ENCODE results near the gene WDR64.

Gene WDR64

DNA sequence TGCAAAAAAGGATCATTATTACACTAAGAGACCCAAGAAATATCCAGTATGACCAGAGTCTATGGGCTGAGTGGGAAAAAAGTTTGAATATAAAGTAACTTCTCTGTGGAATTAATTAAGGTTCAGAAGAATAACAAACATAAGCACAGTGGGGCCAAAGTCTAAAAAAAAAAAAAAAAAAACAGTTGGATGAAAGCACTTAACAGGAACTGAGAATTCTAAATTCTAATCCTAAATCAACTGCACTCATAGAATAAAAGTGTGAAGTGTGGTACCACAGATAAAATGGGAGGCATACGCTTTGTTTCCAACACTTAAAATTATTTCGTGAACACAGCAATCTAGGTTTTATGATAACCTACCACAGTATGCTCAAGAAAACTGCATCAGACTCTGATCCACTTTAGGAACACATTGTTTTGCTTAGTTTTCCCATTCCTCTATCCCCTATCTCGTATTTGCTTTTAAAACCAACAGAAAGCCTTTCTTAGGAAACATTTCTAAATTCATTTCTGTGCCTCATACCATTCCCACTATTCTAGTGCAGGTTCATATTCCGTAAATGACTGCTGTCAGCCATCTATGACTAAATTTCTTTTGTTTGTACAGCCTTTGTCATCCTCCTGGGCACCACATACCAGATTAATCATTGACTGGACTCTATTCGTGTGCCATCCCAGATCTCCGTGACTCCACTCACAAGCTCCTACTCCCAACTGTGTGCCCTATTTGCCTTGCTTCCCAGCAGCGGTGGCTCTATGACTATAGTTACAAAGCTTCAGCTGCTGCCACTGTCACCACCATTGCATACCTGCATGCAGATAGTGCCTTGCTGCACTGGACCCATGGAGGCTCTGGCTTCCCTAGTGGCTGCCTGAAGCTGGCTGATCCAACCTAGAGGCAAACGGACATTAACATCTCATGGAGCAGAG lies 36.8 kb upstream of the WDR64 start:
- no peak overlapping the region for H3K4me3 ChIP-seq (ENCODE audit: low read depth, low read length)

DNA sequence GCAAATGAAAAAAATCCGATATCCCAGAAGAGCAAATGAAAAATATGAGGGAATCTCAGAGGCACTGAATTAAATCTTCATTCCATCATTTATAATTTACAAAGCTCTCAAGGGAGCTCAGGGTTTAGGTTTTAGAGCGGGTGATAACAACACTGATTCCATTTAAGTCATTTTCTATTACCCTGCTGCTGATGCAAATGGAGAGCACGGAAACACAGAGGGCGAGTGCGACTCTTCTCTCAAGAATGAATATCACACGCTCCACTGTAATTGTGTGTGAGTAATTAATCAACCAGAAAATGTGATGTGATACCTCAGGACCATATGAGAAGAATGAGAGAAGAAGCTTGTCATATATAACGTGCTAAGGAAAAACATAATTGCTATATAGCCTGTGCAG lies 34.7 kb upstream of the WDR64 start:
- TF ChIP-seq, protein P1, sequence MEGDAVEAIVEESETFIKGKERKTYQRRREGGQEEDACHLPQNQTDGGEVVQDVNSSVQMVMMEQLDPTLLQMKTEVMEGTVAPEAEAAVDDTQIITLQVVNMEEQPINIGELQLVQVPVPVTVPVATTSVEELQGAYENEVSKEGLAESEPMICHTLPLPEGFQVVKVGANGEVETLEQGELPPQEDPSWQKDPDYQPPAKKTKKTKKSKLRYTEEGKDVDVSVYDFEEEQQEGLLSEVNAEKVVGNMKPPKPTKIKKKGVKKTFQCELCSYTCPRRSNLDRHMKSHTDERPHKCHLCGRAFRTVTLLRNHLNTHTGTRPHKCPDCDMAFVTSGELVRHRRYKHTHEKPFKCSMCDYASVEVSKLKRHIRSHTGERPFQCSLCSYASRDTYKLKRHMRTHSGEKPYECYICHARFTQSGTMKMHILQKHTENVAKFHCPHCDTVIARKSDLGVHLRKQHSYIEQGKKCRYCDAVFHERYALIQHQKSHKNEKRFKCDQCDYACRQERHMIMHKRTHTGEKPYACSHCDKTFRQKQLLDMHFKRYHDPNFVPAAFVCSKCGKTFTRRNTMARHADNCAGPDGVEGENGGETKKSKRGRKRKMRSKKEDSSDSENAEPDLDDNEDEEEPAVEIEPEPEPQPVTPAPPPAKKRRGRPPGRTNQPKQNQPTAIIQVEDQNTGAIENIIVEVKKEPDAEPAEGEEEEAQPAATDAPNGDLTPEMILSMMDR (IDR thresholded peaks at IDR 0.05; ENCODE audit: borderline replicate concordance, insufficient read depth, low read depth, low read length): no peak
- no peak overlapping the region for H3K4me3 ChIP-seq (ENCODE audit: low read depth, low read length)

More for the DNA sequence above, 36.8 kb upstream of the WDR64 start:
- TF ChIP-seq, protein P1 (IDR thresholded peaks at IDR 0.05; ENCODE audit: borderline replicate concordance, insufficient read depth, low read depth, low read length): no peak

DNA sequence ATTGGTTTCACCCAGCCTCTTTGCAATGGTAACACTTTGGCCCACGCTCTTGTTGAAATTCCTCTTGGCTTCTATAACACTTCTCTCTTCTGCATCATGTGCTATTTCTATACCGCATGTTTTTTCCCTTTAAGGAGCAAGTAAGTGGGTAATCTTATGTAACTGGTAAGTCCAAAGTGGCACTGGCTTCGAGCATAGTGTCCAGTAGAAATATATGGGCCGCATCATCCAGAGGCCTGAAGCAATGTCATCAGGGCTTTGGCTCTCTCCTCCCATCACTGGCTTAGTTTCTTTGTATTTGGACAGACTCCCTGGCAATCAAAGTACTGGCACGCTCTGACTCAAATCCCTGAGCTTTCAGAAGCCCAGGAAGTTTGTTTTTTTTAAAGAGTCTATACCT lies 29.4 kb upstream of the WDR64 start:
- no peak overlapping the region for H3K4me3 ChIP-seq (ENCODE audit: low read depth, low read length)
- TF ChIP-seq, protein P1 (IDR thresholded peaks at IDR 0.05; ENCODE audit: borderline replicate concordance, insufficient read depth, low read depth, low read length): no peak

DNA sequence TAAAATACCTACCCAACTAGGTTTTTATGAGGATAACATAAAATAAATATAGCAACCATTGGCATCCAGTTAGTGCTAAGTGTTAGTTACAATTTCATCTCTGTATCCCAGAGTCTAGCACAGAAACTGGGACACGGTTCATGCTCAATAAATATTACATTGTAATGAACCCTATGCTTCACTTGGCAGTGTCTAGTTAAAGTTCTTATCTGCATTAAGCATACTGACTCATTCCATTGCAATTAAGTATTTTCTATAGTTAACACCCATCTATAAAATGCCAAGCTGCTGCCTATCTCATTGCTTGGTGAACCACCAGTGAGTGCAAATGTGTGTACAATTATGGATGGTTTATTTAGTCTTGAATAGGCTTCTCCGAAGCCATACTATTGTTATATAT lies 27.1 kb upstream of the WDR64 start:
- TF ChIP-seq, protein P1 (IDR thresholded peaks at IDR 0.05; ENCODE audit: borderline replicate concordance, insufficient read depth, low read depth, low read length): no peak
- no peak overlapping the region for H3K4me3 ChIP-seq (ENCODE audit: low read depth, low read length)

DNA sequence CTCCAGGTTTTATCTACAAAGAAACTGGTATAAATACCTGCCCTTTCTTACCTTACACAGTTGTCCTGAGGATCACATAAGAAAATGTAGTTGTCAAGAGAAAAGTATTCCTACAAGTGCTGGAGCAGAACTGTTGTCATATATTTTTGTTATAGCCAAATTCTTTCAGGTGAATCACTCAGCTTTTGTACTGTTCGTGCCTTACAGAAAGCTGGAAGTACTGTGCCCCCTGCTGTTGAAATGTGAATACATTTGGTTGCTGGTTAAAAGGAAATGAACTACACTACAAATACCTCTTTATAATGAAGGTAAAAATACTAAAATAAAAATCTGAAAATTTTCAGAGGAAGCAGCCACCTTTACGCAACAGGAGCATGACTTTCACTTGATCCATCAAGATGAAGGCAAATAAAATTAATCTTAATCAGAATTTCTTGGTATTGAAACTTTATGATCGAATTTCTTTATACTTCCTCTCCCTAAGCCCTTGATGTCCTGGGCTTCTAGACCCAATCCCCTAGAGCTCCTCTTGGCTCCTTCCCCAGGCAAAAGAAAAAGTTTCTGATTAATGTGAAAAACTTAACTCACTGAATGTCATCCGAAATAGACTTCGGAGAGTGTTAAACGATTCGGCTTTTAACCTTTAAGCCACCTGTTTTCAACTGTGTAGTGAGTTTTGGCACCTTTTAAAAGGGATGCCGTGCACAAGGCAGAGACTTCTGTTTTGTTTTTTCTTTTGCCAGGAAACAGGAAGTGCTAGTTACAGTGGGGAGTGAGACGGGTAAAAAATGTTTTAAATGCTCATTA lies 24.4 kb upstream of the WDR64 start:
- TF ChIP-seq, protein P1 (IDR thresholded peaks at IDR 0.05; ENCODE audit: borderline replicate concordance, insufficient read depth, low read depth, low read length): peak; percentile 37; the same call in 1 of the 2 replicates

DNA sequence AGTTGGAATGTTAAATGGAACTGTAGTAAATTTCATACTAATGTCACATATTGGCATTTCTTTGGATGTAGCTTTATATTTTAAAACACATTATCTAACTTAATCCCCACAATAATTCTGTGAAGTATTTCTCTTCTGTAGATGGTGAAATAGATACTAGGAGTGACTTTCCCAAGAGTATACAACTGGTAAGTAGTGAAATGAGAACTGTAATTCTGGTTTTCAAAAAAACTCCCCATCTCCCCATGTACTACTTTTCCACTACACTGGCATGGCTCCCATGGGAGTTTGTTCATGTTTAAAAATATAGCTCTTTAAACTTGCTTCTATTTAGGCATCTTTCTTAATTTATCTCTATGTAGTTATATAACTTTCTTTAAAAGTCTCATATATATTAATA lies 22.1 kb upstream of the WDR64 start:
- H3K4me3 ChIP-seq (ENCODE audit: low read depth, low read length): no peak overlapping the region
- TF ChIP-seq, protein P1 (IDR thresholded peaks at IDR 0.05; ENCODE audit: borderline replicate concordance, insufficient read depth, low read depth, low read length): no peak

More for the DNA sequence above, 24.4 kb upstream of the WDR64 start:
- no peak overlapping the region for H3K4me3 ChIP-seq (ENCODE audit: low read depth, low read length)
